ENCODE measurements around the gene ZC3H12A. TPM values are rescaled to one million over a fixed set of nuclear protein-coding genes. Genes with fewer than 3 reads are reported as not detected.

ZC3H12A gene
- total RNA-seq, 2 experiments from 2014 or later: 20.9 to 35.4 TPM

- ATAC-seq (no peak), DNase-seq (no peak)
- Mint-ChIP-seq H3K36me3 (peaks cover 39% of the 10 kb centered on the region), H3K9me3 (ENCODE audit: low read depth) (no peaks in the 10 kb centered on the region), H3K4me1 (peaks cover 15% of the 10 kb centered on the region), H3K4me3 (no peak overlapping the region), H3K27ac (no peak overlapping the region), H3K27me3 (no peaks in the 10 kb centered on the region)
- CTCF ChIA-PET: interaction anchor here (1.1 kb wide), 1 partner anchor 38 kb away, joined by 3 read pairs; no protein-coding TSS in a partner anchor
Observed at GRCh38 chr1:37533317-37534093, 59.1 kb downstream of the ZC3H12A start.

Small RNA genes lying within 50 kb of the gene (microRNA-seq; reads per million reads assigned to microRNA genes)
- gene MIR5581: 2.1 reads per million
- not detected for gene MIR6732

Other genes with a start within 250 kb of the ZC3H12A start
- 10 to 100 TPM; 63.2 to 80.7 TPM for gene MEAF6, start 40.2 kb downstream of the ZC3H12A start, total RNA-seq
- gene SNIP1, start 79.7 kb downstream of the ZC3H12A start, total RNA-seq: 10 to 100 TPM; 28.4 to 29.4 TPM
- gene DNALI1, start 82.4 kb downstream of the ZC3H12A start, total RNA-seq: under 1 TPM; 0.26 to 0.30 TPM
- gene GNL2, start 121.4 kb downstream of the ZC3H12A start, total RNA-seq: 10 to 100 TPM; 55.4 to 73.6 TPM
- not detected for gene RSPO1, start 160.3 kb downstream of the ZC3H12A start, total RNA-seq
- gene CDCA8, start 217.9 kb downstream of the ZC3H12A start, total RNA-seq: 10 to 100 TPM; 77.2 to 97.3 TPM